HG03439 (cell line): ENCODE data around the gene DIP2C.

ENCODE experiments used
- ATAC-seq: cut with Tn5 transposase; IDR thresholded peaks from one replicate; pipeline ENCODE4 v1.9.1; 2021; ENCODE audit warnings: mild to moderate bottlenecking, moderate library complexity; ENCODE audit not compliant: unreplicated experiment

DIP2C gene

DNA sequence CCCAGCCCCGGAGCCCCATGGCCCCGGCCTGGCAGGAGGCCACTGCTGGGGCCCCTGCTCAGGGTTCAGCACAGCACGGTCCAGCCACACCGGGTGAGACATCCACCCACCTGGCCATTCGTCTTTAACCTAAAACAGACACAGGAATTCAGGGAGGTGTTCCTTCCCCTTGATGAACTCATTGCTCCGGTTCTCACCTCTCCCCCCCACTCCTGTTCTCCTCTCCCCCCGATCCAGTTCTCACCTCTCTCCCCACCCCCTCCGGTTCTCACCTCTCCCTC, 129.8 kb downstream of the DIP2C start:
- ATAC-seq = no peak

DNA sequence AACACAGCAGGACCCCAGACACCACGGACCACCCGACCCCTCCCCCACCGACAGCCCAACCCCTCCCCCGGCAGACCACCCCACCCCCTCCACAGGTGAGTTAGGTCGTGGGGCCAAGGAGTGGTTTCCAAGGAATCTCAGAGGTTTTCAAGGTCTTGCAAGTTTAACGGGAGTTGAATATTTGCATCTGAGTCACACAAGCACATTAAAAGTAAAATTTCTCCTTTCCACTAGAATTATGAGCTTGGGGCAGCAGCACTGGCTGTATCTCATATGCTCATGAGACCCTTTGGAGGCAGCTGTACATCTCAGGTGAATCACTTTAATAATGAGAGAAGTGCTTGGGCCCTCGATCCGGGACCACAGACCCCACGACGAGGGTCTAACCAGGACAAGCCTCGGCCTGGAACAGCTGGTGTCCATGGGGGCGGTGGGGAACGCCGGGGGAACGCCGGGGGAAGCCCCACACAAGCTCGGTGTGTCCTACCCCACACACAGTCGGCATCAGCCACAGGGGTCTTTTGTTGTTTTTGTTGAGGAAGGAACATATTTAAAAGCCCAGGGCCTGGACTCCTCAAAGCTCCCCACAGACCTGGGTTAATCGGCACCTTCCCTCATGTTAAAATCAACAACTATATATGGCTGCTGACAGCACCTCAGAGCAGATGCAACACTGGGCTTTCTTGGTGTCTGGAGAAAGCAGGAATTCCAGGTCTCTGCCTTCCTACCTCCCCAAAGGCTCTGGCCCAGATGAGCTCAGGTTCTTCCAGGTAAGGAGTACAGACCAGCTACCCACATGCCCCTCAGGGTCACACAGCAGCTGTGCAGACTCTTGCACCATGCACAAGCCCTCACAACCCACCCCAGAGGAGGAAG, 130.3 kb downstream of the DIP2C start:
- ATAC-seq = no peak

DNA sequence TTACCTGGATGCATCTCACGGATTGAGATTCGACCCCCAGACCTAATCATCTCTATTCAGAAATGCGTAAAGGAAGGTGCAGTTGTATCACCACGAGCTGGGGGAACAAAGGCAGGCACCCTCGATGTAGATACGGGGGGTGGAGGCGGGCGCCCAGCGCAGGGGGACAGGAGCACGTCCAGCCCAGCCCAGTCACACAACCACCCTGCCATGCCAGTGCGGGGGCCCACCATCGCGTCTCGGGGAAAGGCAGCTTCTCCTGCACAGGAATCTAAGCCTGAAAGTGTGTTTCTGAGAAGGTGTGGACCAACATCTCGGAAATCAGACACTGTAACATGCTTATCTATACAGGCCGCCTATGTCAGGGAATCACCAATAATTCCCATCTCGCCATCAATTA, 131.1 kb downstream of the DIP2C start:
- no peak for ATAC-seq

DNA sequence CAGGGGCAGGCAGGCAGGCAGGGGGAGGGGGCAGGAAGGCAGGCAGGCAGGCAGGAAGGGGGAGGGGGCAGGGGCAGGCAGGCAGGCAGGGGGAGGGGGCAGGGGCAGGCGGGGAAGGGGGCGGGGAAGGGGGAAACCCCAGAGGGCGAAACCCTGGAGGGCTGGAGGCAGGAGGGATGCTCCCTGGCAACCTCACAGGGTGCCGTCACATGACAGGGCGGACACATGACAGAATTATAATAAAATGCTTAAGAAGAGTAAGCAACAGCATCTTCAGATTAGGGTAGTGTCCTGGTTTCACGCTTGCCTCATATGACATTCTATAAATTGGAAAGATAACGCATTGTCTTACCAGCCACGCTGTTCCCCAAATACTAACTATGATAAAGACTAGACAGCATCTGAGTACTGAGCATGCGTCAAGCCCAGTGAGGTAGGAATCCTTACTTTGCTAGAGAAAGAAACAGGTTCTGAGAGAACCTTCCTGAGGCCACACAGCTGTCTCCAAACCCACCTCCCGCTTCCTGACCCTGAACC, 131.6 kb downstream of the DIP2C start:
- no peak for ATAC-seq

DNA sequence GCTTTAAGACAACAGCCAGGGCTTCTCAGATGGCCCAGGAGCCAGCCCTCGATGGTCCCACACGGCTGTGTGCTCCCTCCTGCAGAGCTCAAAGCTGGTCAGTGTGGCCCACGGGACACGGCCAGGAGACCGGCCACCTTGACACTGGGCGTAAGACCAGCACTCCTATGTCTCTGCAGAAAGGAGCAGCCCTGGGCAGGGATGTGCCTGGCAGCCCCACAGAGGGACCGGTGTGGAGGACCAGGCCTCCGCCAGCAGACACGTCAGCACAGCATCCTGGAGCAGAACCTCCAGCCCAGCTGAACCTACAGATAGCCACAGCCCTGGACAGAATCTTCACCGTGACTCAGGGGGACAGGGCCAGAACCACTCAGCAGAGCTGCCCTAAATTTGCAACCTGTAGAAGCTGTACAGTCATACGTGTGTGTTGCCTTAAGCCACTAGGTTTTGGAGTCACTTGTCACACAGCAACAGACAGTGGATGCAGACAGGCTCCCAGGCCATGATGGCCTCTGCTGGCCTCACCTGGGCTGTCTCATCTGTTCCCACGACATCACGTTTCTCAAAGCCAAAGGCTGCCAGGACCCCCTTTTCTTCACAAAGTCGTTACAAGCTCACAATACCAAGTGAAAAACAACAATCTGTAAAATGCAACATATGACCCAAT, 132.4 kb downstream of the DIP2C start:
- no peak for ATAC-seq

DNA sequence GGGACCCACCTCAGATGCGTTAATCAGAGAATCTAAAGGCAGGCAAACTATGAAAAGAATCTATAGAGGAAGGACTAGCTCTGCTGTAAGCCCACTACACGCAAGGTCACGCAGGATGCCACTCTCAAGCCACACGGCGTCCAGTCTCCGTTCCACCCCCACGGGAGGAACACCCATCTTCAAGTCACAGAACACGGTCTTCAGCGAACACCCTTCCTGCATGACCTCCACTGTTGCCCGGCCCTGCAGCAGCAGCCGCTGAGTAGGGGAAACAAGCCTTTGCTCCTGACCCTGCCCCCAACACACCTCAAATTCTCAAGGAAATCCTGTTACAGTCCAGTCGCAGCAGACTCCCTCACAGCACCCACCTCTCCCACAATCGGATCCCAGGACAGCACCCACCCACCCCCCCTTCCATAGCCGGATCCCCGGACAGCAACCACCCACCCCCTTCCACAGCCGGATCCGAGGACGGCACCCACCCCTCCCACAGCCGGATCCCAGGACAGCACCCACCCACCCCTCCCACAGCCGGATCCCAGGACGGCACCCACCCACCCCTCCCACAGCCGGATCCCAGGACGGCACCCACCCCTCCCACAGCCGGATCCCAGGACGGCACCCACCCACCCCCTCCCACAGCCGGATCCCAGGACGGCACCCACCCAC, 133.7 kb downstream of the DIP2C start:
- ATAC-seq = no peak

DNA sequence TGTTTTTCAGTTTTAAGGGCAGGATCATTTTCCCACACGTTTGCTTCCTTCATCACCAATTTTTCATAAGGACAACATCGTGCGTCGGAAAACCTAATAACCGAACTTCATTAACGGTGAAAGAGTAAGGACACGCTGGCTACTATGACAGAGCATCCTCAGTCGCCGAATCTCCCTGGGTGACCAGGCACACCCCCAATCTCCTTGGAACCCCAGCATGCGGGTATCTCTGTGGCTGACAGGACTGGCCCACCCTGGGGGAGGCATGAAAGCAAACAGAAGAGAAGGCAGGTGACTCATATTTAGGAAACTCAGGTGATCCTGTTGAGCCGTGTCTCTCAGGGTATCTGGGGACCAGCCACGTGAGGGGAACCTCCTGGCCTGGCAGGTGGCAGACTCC, 134.2 kb downstream of the DIP2C start:
- ATAC-seq = no peak

DNA sequence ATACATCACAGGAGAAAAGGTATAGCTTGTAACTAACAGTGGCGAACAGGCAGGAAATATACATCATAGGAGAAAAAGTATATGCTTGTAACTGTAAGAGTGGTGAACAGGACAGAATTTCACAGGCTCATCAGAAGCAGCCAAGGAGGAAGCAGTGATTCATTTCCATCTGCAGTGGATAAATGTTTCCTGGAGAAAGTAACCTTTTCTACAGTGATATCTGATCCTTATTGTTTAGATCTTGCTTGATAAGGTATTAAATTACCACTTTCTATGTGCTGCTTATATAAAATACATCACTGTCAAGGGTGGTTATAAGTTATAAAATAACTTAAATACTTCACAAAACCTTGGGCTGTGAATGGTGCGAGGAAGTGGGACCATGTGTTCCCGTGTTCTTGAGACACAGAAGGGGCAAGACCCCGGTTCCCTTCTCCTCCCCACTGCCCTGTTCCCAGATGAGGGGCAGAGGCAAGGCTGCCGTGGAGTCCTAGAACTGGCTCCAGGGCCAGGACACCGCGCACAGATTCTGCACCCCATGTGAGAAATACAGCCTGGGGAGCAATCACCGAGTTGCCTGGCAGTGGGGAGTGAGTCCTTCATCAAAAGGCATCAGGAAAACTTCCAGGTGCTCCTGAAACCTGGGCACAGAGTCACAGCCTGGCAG, 135.2 kb downstream of the DIP2C start:
- no peak for ATAC-seq

DNA sequence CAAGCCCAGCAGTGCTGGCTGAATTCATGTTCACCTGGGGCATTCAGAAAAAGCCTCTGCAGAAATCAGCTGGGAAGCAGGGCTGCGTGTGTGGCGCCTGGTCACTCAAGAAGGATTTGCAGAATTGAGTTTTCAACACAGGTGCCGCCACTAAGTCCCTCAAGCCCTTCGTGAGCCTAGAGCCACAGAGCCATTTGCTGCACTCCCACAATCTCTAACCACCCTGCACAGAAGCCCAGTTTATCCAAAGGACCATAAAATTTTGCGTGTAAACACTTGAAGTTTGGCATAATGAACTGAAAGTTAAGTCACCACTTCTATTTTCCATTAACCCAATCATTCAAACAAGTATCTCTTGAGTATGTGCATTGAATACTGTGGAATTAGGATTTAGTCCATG, 136.2 kb downstream of the DIP2C start:
- ATAC-seq = no peak

DNA sequence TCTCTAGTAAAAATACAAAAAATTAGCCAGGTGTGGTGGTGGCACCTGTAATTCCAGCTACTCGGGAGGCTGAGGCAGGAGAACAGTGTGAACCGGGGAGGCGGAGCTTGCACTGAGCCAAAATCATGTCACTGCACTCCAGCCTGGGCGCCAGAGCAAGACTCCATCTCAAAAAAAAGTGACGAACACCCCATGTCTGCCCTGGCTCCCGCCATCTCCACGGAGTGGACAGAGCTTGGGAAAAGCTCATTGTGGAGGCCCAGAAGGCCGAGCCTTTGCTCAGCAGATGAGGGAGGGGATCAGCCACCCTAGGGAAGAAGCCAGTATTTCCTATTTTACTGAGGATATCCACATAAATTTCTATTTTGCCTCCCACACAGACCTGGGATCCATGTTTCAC, 136.8 kb downstream of the DIP2C start:
- no peak for ATAC-seq

DNA sequence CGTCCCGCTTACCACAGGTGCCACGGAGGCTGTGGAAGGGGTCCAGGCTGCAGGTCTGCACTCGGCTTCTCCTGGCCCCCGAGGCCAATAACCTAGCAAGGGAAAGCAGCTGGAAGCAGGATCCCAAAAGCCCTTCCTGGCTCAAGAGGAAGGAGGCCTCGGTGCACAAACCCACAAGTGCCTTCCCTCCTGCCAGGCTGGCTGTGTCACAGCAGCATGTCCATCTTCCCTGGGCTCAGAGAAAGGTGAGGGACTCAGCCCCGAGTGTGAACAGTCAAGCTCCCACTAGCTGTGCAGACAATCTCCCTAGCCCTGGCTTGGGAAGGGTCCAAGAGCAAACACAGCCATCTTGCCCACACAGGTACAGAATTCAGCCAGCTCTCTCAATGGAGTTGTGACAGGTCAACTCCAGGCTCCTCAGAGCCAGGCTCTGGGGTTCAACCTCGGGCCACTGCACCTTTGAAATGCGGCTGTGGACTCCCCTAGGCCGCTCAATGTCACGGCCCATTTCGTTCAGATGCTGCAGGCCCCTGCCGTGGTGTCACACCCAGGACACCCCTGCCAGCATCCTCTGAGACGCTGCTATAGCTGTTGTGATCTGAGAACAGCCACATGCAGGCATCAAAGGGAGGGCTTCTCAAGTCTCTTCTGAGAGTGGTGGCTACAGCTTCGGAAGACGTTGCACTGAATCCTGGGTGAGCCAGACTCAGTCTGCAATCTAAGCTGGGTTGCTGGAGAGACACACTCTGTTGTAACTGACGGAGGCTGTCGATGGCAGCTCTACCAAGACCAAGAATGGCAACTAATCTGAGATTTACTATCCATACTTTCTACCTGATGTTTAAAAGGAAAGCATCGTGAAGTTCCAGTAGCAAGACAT, 137.9 kb downstream of the DIP2C start:
- no peak for ATAC-seq

DNA sequence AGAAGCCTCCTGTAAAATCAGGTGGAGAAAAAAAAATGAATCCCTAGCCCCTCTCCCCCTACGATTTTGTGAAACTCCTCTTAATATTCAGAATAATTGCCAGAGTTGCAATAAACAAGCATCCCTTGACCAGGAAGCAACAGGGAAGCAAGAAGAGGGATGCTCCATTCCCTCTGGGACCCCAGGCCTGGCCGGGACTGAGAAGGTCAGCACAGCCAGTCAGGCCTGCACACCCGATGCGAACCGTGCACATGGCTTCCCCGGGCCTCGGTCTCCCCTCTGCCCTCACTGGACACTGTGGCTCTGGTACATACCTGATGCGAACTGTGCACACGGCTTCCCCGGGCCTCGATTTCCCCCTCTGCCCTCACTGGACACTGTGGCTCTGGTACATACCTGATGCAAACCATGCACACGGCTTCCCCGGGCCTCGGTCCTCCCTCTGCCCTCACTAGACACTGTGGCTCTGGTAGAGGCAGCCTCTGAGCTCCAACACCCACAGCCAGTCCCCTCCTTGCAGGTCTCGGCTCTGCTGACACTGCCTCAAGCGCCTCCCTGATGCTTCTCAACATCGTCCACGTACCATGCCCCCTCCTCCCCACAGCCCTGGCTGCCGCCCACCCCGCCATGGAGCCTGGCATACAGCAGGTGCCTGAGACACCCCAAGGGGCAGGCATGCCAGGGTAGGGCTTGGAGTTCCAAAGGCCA, 138.6 kb downstream of the DIP2C start:
- ATAC-seq = no peak

DNA sequence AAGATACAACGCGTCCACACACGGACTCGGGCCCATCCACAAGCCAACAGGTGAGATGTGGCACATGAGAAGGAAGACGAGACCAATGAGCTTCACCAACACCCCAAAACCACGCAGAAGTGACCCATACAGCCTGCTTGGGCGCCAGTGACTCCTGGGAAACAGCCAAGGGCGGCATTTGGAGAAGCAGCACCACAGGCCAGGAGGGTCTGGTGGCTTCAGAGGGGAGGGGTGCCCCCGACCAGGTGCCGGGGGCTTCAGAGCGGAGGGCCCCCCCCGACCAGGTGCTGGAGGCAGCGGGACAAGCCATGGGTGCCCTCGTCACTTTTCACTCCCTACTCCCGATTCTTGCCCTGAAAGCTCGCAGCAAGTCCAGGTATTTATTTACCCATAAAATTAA, 140.1 kb downstream of the DIP2C start:
- ATAC-seq = no peak

DNA sequence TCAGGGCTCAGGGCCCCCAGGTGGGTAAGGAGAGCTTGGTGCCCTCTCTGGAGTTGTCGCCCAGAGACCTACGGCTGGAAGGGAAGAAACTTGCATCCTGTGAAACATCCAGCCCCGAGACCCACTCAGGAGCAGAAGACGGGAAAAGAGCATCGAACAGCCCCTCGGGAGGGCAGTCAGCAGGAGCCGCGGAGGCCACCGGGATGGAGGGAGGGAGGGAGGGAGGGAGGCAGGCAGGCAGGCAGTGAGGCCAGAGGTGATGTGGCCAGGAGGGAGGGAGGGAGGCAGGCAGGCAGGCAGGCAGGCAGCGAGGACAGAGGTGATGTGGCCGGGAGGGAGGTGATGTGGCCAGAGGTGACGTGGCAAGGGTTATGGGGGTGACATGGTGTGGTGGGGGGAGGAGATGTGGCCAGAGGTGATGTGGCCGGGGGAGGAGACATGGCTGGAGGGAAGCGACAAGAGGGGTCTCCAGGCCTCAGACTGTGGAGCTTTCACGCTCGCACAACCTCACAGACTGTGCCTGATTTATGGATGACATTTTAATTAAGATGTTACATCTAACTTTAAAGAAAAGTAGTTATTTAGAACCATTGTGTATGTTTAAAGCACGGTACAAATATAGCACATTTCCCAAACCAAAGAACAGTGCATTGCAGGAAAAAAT, 141.1 kb downstream of the DIP2C start:
- ATAC-seq = no peak

DNA sequence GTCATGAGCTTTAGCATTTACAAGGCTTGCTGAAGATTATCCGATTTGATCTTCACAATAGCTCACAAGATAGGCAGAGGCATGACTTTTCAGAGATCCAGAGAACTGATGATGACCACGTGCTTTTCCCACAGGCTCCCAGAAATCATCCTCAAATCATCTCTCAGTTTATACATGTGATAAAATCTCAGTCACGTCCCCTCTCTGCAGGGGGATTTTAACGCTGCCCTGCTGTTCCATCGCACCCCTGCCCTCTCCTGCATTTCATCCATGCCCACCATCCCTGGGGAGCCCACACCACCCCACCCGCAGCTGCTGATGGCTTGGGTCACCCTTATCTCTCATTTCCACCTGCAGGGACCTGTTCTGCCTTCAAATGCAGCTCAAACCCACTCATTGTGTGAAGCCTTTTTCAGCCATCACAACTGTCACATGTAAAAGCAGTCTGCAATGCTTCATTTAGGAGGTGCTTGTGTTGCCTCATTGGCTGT, 141.8 kb downstream of the DIP2C start:
- ATAC-seq = no peak

DNA sequence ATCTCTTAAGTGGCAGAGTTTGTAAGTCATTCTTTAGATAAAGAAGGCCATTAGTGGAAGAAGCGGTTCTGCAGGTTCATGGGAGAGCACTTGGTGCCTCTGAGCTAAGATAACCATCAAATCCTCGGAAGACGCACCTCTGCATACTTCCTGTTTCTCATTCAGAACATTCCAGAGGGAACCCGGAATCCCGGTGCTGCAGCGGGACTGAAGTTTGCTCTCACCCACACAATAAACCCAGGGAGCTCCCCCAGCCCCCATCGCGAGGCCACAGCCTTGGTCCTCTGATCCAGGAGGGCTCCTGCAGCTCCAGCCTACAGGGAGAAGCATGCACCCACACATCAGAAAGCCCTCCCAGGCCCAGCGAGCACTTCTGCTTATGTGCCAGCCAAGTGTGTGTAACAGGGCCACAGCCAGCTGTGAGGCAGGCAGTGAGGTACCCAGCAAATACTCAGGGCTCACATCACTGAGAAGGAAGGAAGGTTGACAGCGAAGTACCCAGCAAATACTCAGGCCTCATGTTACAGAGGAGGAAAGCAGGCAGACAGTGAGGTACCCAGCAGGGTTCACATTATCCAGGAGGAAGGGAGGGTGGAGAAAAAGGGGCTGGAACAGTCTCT, 142.4 kb downstream of the DIP2C start:
- ATAC-seq = no peak

DNA sequence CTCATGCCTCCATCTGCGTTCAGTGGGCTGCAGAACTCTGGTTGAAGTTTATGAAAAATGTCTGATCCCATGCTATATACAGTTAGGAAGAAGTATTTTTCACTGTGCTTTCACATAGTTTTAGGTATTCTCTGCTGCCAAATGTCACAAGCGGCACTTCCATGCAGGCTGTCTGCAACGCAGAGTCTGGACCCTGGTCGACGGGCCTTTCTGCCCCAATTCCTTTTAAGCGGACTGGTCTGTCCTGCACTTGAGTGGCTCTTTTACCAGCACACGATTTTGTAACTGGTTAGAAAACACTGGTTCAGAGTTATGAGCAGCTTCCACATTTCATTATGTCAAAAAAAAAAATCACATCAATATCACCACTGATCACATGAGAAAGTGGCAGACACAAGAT, 143.0 kb downstream of the DIP2C start:
- ATAC-seq = no peak
